OCI-LY1 (cell line): Measurements from ENCODE around the gene MYH1.

ENCODE experiments used
- H2AFZ ChIP-seq: fragments of 200-600 bp; sonication (generic), shearing (Covaris generic); 2 replicates; pipeline ENCODE4 v1.6.0; 2014; ENCODE audit warnings: antibody characterized with exemption, mild to moderate bottlenecking, low read length
- H3F3A ChIP-seq: fragments of 200-600 bp; sonication (generic), shearing (Covaris generic); 2 replicates; pipeline ENCODE4 v1.6.0; 2014; ENCODE audit warnings: mild to moderate bottlenecking, antibody characterized with exemption, low read length, moderate library complexity; ENCODE audit not compliant: insufficient read depth
- H3K27ac ChIP-seq: fragments of 200-600 bp; sonication (generic); 2 replicates; pipeline ENCODE4 v1.5.1; 2014; ENCODE audit warnings: low read length, mixed run types, mild to moderate bottlenecking, low read depth; ENCODE audit not compliant: poor library complexity, severe bottlenecking
- H3K27me3 ChIP-seq: fragments of 200-600 bp; sonication (generic); 2 replicates; pipeline ENCODE4 v1.6.0; 2014; ENCODE audit warnings: antibody characterized with exemption, mild to moderate bottlenecking, low read length, moderate library complexity; ENCODE audit not compliant: insufficient read depth
- H3K36me3 ChIP-seq: fragments of 200-600 bp; sonication (generic); 2 replicates; pipeline ENCODE4 v1.6.1; 2014; ENCODE audit warnings: mild to moderate bottlenecking, antibody characterized with exemption, low read length, moderate library complexity, mixed read lengths; ENCODE audit not compliant: insufficient read depth
- H3K4me1 ChIP-seq: fragments of 200-600 bp; sonication (generic); 2 replicates; pipeline ENCODE4 v1.5.1; 2014; ENCODE audit warnings: mild to moderate bottlenecking, low read length, moderate library complexity; ENCODE audit not compliant: insufficient read depth, severe bottlenecking
- H3K4me2 ChIP-seq: fragments of 200-600 bp; sonication (generic), shearing (Covaris generic); 2 replicates; pipeline ENCODE4 v1.6.1; 2014; ENCODE audit warnings: low read length
- H3K4me3 ChIP-seq: fragments of 200-600 bp; sonication (generic); 2 replicates; pipeline ENCODE4 v1.5.1; 2014; ENCODE audit warnings: low read length, low read depth, mild to moderate bottlenecking, mixed read lengths; ENCODE audit not compliant: poor library complexity, severe bottlenecking
- H3K79me2 ChIP-seq: fragments of 200-600 bp; shearing (Covaris generic); 2 replicates; pipeline ENCODE4 v1.6.1; 2016; ENCODE audit warnings: mixed run types, low read length, mixed read lengths; ENCODE audit not compliant: insufficient read depth
- H3K9ac ChIP-seq: fragments of 200-600 bp; sonication (generic), shearing (Covaris generic); 2 replicates; pipeline ENCODE4 v1.6.1; 2014; ENCODE audit warnings: mild to moderate bottlenecking, low read length, mixed read lengths
- H3K9me2 ChIP-seq: fragments of 200-600 bp; sonication (generic), shearing (Covaris generic); 2 replicates; pipeline ENCODE4 v1.6.1; 2014; ENCODE audit warnings: low read depth, mild to moderate bottlenecking, low read length, mixed read lengths
- H3K9me3 ChIP-seq: fragments of 200-600 bp; shearing (Covaris generic); 2 replicates; pipeline ENCODE4 v1.6.1; 2014; ENCODE audit warnings: low read length, mixed read lengths
- H4K20me1 ChIP-seq: fragments of 200-600 bp; sonication (generic), shearing (Covaris generic); 2 replicates; pipeline ENCODE4 v1.6.0; 2016; ENCODE audit warnings: mild to moderate bottlenecking, low read length; ENCODE audit not compliant: insufficient read depth
- EZH2 ChIP-seq: fragments of 200-600 bp; sonication (generic), shearing (Covaris generic); IDR thresholded peaks from 2 replicates; pipeline ENCODE4 v1.8.0; 2017; ENCODE audit warnings: borderline replicate concordance, mixed run types, mild to moderate bottlenecking, antibody characterized with exemption, low read length, moderate library complexity, mixed read lengths
- TF ChIP-seq, protein P1 (sequence below): fragments of 200-600 bp; sonication (generic), shearing (Covaris generic); IDR thresholded peaks from 2 replicates; pipeline ENCODE4 v1.5.1; 2017; ENCODE audit warnings: mild to moderate bottlenecking, antibody characterized with exemption, low read length, moderate library complexity, mixed read lengths

Gene MYH1

GRCh38 chr17:10469459-10469858 is 48.9 kb downstream of the MYH1 start, which contains the start of gene MYH4:
MYH4 (minus strand) TSS chr17:10469559; CDS start chr17:10466745, 2,814 bp downstream.
- no peak within 1 kb of the TSS for H3K27ac ChIP-seq
- H3K9ac ChIP-seq, result no peak within 1 kb of the TSS
- no peaks in the 10 kb centered on the region for H4K20me1 ChIP-seq
- H3K79me2 ChIP-seq, result no peaks in the 10 kb centered on the region
- H2AFZ ChIP-seq, result no peak within 1 kb of the TSS
- H3K4me1 ChIP-seq, result no peaks in the 10 kb centered on the region
- H3K4me2 ChIP-seq, result no peak within 1 kb of the TSS
- H3K36me3 ChIP-seq, result no peaks in the 10 kb centered on the region
- no peaks in the 10 kb centered on the region for H3K27me3 ChIP-seq
- no peaks in the 10 kb centered on the region for H3F3A ChIP-seq
- no peak within 1 kb of the TSS for H3K4me3 ChIP-seq
- no peaks in the 10 kb centered on the region for H3K9me3 ChIP-seq
- H3K9me2 ChIP-seq, result no peaks in the 10 kb centered on the region
- TF ChIP-seq EZH2, result no peak
- TF ChIP-seq, protein P1, sequence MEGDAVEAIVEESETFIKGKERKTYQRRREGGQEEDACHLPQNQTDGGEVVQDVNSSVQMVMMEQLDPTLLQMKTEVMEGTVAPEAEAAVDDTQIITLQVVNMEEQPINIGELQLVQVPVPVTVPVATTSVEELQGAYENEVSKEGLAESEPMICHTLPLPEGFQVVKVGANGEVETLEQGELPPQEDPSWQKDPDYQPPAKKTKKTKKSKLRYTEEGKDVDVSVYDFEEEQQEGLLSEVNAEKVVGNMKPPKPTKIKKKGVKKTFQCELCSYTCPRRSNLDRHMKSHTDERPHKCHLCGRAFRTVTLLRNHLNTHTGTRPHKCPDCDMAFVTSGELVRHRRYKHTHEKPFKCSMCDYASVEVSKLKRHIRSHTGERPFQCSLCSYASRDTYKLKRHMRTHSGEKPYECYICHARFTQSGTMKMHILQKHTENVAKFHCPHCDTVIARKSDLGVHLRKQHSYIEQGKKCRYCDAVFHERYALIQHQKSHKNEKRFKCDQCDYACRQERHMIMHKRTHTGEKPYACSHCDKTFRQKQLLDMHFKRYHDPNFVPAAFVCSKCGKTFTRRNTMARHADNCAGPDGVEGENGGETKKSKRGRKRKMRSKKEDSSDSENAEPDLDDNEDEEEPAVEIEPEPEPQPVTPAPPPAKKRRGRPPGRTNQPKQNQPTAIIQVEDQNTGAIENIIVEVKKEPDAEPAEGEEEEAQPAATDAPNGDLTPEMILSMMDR, result no peak

DNA sequence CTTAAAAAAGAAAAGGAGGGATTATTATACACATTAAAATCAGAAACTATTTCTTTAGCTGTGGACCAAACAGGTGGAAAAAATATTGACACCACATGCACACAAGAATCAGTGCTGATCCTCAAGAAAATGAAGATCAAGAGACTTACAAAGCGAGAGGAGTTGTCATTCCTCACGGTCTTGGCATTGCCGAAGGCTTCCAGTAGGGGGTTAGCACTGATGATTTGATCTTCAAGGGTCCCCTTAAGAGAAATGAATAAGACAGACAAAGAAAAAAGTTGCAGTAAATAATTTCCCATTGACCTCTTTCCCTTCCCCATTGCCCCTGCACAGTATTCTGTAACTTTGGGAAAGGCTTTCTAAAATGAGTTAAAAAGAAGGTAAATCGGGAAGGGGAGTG is 54.9 kb downstream of the MYH1 start:
- H3K4me1 ChIP-seq, result no peaks in the 10 kb centered on the region
- H3K79me2 ChIP-seq, result no peaks in the 10 kb centered on the region
- no peak overlapping the region for H3K9ac ChIP-seq
- no peaks in the 10 kb centered on the region for H3K36me3 ChIP-seq
- H4K20me1 ChIP-seq, result no peaks in the 10 kb centered on the region
- H3K9me3 ChIP-seq, result no peaks in the 10 kb centered on the region
- no peak overlapping the region for H3K4me3 ChIP-seq
- H2AFZ ChIP-seq, result no peak overlapping the region
- no peak overlapping the region for H3K4me2 ChIP-seq
- H3K27ac ChIP-seq, result no peak overlapping the region
- no peaks in the 10 kb centered on the region for H3K9me2 ChIP-seq
- no peak for TF ChIP-seq EZH2
- TF ChIP-seq, protein P1, result peak; percentile 5; the same call in 1 of the 2 replicates
- no peaks in the 10 kb centered on the region for H3F3A ChIP-seq
- H3K27me3 ChIP-seq, result no peaks in the 10 kb centered on the region

DNA sequence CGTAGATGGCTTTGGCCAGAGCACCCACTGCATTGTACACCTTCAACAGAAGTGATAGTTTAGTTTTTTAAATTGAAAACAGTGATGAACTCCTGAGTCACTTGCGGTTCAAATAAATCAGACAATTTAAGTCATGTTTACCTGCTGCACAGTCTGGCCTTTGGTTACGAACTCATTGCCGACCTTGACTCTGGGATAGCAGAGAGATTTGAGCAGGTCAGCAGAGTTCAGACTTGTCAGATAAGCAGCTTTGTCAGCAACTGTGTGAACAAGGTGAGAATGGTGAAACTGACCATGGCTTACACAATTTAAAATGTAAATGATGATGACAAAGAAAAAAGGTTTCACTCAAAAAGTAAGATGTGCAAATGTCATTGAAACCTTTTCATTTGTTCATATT is 58.3 kb downstream of the MYH1 start:
- H4K20me1 ChIP-seq, result no peaks in the 10 kb centered on the region
- no peaks in the 10 kb centered on the region for H3K79me2 ChIP-seq
- H3K9me3 ChIP-seq, result no peaks in the 10 kb centered on the region
- no peaks in the 10 kb centered on the region for H3K27me3 ChIP-seq
- H3K4me1 ChIP-seq, result no peaks in the 10 kb centered on the region
- no peaks in the 10 kb centered on the region for H3F3A ChIP-seq
- no peak overlapping the region for H3K27ac ChIP-seq
- H2AFZ ChIP-seq, result no peak overlapping the region
- H3K9me2 ChIP-seq, result no peaks in the 10 kb centered on the region
- no peaks in the 10 kb centered on the region for H3K36me3 ChIP-seq
- TF ChIP-seq EZH2, result no peak
- TF ChIP-seq, protein P1, result no peak
- no peak overlapping the region for H3K9ac ChIP-seq
- H3K4me2 ChIP-seq, result no peak overlapping the region
- no peak overlapping the region for H3K4me3 ChIP-seq
